Inflammatory macrophage treated with lipopolysaccharide for 4 hours (primary cell): ENCODE measurements around the gene NANOS2.
"Not testable (repeated sequence)": the region's sequence is repeated elsewhere in the genome, so short reads cannot be mapped to it uniquely, and the experiment has no call there.

ENCODE experiments used
- DNase-seq: peaks from one replicate; pipeline ENCODE4 v3.0.0-alpha.2; 2020

Gene NANOS2

GRCh38 chr19:45872095-45872919 lies 42.3 kb downstream of the NANOS2 start:
- DNase-seq, result no peak

- DNase-seq, result no peak
These were observed 43.8 kb downstream of the NANOS2 start for GRCh38 chr19:45870798-45871197.

GRCh38 chr19:45867241-45867640 lies 47.3 kb downstream of the NANOS2 start:
- DNase-seq, result not testable (repeated sequence)

- no peak for DNase-seq
These were observed 48.0 kb downstream of the NANOS2 start for GRCh38 chr19:45866400-45867176.

- no peak for DNase-seq
These were observed 49.2 kb downstream of the NANOS2 start for GRCh38 chr19:45865269-45865948.

GRCh38 chr19:45864629-45865082 lies 49.9 kb downstream of the NANOS2 start:
- no peak for DNase-seq

- peak; percentile 37 for DNase-seq
These were observed 50.5 kb downstream of the NANOS2 start, which contains the start of gene FOXA3 for GRCh38 chr19:45863840-45864628. TSS of gene FOXA3 (plus strand) at chr19:45864326. CDS start at chr19:45864457, 131 bp downstream.

- no peak for DNase-seq
These were observed 51.2 kb downstream of the NANOS2 start for GRCh38 chr19:45863335-45863839.
